ENCODE measurements around the gene SLC24A4. TPM values are rescaled to one million over a fixed set of nuclear protein-coding genes. Genes with fewer than 3 reads are reported as not detected.
A peak's percentile ranks its signal among the peaks of the same experiment; 100 is the strongest.

SLC24A4 gene
- total RNA-seq, 4 donors from 2014 or later, result 0.35 to 0.49 TPM; not detected in 2

DNA sequence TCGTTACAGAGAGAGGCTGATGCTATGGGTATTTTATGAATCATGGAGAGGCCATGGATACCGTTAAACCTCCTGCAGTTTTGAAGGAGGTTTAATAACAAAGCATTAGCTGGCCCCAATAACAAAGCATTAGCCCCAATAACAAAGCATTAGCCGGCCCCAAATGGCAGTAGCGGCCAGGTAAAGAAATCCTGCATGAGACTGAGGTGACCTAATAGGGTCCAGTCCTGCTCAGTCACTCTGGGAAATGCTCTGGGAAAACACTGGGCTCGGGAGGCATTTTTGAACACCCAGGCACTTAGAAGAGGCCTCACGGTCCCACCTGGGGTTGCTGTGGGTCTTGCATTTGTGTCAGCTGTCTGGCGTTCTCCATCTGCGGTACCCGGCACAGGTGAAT is 189.8 kb downstream of the SLC24A4 start:
- TF ChIP-seq POLR2A (IDR thresholded peaks at IDR 0.05), result no peak
- TF ChIP-seq, protein P1, sequence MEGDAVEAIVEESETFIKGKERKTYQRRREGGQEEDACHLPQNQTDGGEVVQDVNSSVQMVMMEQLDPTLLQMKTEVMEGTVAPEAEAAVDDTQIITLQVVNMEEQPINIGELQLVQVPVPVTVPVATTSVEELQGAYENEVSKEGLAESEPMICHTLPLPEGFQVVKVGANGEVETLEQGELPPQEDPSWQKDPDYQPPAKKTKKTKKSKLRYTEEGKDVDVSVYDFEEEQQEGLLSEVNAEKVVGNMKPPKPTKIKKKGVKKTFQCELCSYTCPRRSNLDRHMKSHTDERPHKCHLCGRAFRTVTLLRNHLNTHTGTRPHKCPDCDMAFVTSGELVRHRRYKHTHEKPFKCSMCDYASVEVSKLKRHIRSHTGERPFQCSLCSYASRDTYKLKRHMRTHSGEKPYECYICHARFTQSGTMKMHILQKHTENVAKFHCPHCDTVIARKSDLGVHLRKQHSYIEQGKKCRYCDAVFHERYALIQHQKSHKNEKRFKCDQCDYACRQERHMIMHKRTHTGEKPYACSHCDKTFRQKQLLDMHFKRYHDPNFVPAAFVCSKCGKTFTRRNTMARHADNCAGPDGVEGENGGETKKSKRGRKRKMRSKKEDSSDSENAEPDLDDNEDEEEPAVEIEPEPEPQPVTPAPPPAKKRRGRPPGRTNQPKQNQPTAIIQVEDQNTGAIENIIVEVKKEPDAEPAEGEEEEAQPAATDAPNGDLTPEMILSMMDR (IDR thresholded peaks at IDR 0.05), result no peak
- peak overlapping the region; percentile 85 for H3K27ac ChIP-seq
- intact Hi-C loops (cut with DNase I; ENCODE audit: low total_unique reads), result no loop called here

GRCh38 chr14:92513204-92513965 is 190.4 kb downstream of the SLC24A4 start, which contains the start of gene RIN3:
RIN3 (plus strand) TSS chr14:92513781; CDS start chr14:92513933, 152 bp downstream.
- intact Hi-C loops (cut with DNase I; ENCODE audit: low total_unique reads), result no loop called here
- H3K9me3 ChIP-seq, result no peaks in the 10 kb centered on the region
- TF ChIP-seq, protein P1 (IDR thresholded peaks at IDR 0.05), result no peak
- peak in 1 of 2 donors; percentile 28 for TF ChIP-seq POLR2A (IDR thresholded peaks at IDR 0.05)
- H3K36me3 ChIP-seq, result no peaks in the 10 kb centered on the region
- peak within 1 kb of the TSS; percentile 85 for H3K27ac ChIP-seq
- H3K4me3 ChIP-seq, result peak within 1 kb of the TSS; percentile 51 to 57
- H3K27me3 ChIP-seq, result no peaks in the 10 kb centered on the region
- peak; percentile 46 to 53 for DNase-seq
- no peaks in the 10 kb centered on the region for H3K4me1 ChIP-seq

More for the DNA sequence above, 189.8 kb downstream of the SLC24A4 start:
- no peaks in the 10 kb centered on the region for H3K36me3 ChIP-seq
- DNase-seq, result no peak
- no peaks in the 10 kb centered on the region for H3K27me3 ChIP-seq
- no peaks in the 10 kb centered on the region for H3K9me3 ChIP-seq
- no peaks in the 10 kb centered on the region for H3K4me1 ChIP-seq
- H3K4me3 ChIP-seq, result peak overlapping the region; percentile 51 to 57

GRCh38 chr14:92513966-92514843 is 191.2 kb downstream of the SLC24A4 start:
- Histone ChIP-seq H3K4me1 (no peaks in the 10 kb centered on the region), H3K36me3 (no peaks in the 10 kb centered on the region), H3K27me3 (no peaks in the 10 kb centered on the region), H3K4me3 (peak overlapping the region; percentile 51 to 57), H3K9me3 (no peaks in the 10 kb centered on the region), H3K27ac (peak overlapping the region; percentile 85)
- intact Hi-C loops (cut with DNase I; ENCODE audit: low total_unique reads), result no loop called here
- peak in 1 of 2 donors; percentile 31 for DNase-seq
- TF ChIP-seq, protein P1 (IDR thresholded peaks at IDR 0.05), result no peak
- TF ChIP-seq POLR2A (IDR thresholded peaks at IDR 0.05), result no peak

GRCh38 chr14:92514844-92515514 is 192.0 kb downstream of the SLC24A4 start:
- peak overlapping the region; percentile 51 to 57 for H3K4me3 ChIP-seq
- no peaks in the 10 kb centered on the region for H3K9me3 ChIP-seq
- no peaks in the 10 kb centered on the region for H3K4me1 ChIP-seq
- H3K27me3 ChIP-seq, result no peaks in the 10 kb centered on the region
- DNase-seq, result no peak
- TF ChIP-seq, protein P1 (IDR thresholded peaks at IDR 0.05), result no peak
- TF ChIP-seq POLR2A (IDR thresholded peaks at IDR 0.05), result no peak
- H3K27ac ChIP-seq, result peak overlapping the region; percentile 85
- intact Hi-C loops (cut with DNase I; ENCODE audit: low total_unique reads), result no loop called here
- no peaks in the 10 kb centered on the region for H3K36me3 ChIP-seq

Measured in uterus (tissue), 4 donors.